Adipocyte (in vitro differentiated cells): ENCODE results near the gene GLP2R.

Experiments
- DNase-seq: peaks from one replicate; pipeline ENCODE4 v3.0.0-alpha.2; 2015; ENCODE audit warnings: low read depth
- H3K27me3 ChIP-seq: replicated peaks from 2 replicates; pipeline ENCODE4 v1.7.0; 2013; ENCODE audit warnings: mild to moderate bottlenecking, low read length, moderate library complexity; ENCODE audit not compliant: control insufficient read depth, insufficient read depth
- H3K36me3 ChIP-seq: 2 replicates; pipeline ENCODE4 v1.7.0; 2013; ENCODE audit warnings: low read length, mild to moderate bottlenecking, moderate library complexity; ENCODE audit not compliant: control insufficient read depth, insufficient read depth, severe bottlenecking
- H3K4me1 ChIP-seq: 2 replicates; pipeline ENCODE4 v1.7.0; 2013; ENCODE audit warnings: mild to moderate bottlenecking, low read length, moderate library complexity; ENCODE audit not compliant: control insufficient read depth, insufficient read depth
- H3K4me3 ChIP-seq: 2 replicates; pipeline ENCODE4 v1.7.0; 2013; ENCODE audit warnings: mild to moderate bottlenecking, low read length, moderate library complexity
- H3K9ac ChIP-seq: 2 replicates; pipeline ENCODE4 v1.7.0; 2013; ENCODE audit warnings: mild to moderate bottlenecking, low read length, moderate library complexity
- H3K9me3 ChIP-seq: 2 replicates; pipeline ENCODE4 v1.7.0; 2013; ENCODE audit warnings: mild to moderate bottlenecking, low read length, moderate library complexity; ENCODE audit not compliant: control insufficient read depth

The GLP2R gene

GRCh38 chr17:9929871-9930270 lies 104.1 kb downstream of the GLP2R start:
- Histone ChIP-seq H3K9ac (no peak overlapping the region), H3K36me3 (no peaks in the 10 kb centered on the region), H3K4me3 (no peak overlapping the region), H3K4me1 (peaks cover 31% of the 10 kb centered on the region), H3K9me3 (no peaks in the 10 kb centered on the region), H3K27me3 (no peaks in the 10 kb centered on the region)
- DNase-seq, result no peak

DNA sequence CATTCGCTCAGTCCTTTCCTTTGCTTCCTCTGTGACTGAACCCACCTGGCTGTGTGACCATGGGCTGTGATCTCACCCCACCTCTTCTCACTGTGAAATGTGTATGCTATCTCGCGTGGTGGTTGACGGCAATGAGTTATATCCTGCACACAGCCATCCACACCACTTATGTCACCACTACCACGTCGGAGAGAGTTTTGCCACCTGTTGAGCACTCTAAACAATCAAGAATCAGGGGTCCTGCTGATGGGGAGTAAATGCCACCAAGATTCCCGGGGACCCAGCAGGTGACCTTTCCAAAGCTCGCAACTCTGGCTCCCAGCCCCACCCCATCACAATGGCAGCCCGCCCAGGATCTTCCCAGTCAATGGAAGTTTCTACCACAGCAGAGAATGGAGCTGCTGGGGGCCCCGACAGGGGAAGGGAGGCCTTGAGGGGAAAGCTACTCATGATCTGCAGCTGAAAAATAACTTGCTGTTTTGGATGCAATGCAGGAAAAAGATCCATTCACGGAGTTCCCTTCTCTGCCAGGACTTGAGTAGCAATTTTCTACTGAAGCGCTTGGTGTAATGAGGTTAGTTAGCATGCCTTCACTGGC lies 105.5 kb downstream of the GLP2R start:
- Histone ChIP-seq H3K27me3 (no peaks in the 10 kb centered on the region), H3K36me3 (no peaks in the 10 kb centered on the region), H3K4me3 (no peak overlapping the region), H3K9ac (no peak overlapping the region), H3K9me3 (no peaks in the 10 kb centered on the region), H3K4me1 (peaks cover 42% of the 10 kb centered on the region)
- no peak for DNase-seq

DNA sequence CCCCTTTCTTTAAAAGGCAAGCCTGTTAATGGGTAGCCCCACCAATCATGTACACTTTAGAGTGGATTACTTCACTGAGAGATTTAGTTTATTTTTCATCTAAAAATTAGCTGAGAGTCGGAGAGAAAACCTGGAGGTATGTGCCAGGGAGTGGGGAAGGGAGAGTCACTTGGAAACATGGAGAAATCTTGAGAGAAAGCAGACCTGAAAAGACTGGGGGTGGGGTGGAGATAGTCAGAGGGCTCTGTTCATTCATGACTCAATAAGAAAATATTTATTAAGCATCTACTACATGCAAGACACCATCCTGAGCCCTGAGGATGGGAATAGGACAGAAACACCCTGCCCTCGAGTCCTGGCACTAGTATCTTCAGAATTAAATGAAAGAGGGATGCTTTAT lies 106.8 kb downstream of the GLP2R start:
- no peaks in the 10 kb centered on the region for H3K27me3 ChIP-seq
- no peak for DNase-seq
- no peaks in the 10 kb centered on the region for H3K36me3 ChIP-seq
- H3K9ac ChIP-seq, result no peak overlapping the region
- H3K4me1 ChIP-seq, result peaks cover 55% of the 10 kb centered on the region
- no peak overlapping the region for H3K4me3 ChIP-seq
- no peaks in the 10 kb centered on the region for H3K9me3 ChIP-seq

- Histone ChIP-seq H3K9ac (no peak overlapping the region), H3K4me3 (no peak overlapping the region), H3K4me1 (peaks cover 52% of the 10 kb centered on the region), H3K27me3 (no peaks in the 10 kb centered on the region), H3K9me3 (peaks cover 12% of the 10 kb centered on the region), H3K36me3 (peaks cover 3% of the 10 kb centered on the region)
- DNase-seq, result no peak
Measured at GRCh38 chr17:9934331-9934730, 108.6 kb downstream of the GLP2R start.

- Histone ChIP-seq H3K9me3 (peaks cover 12% of the 10 kb centered on the region), H3K4me1 (peaks cover 45% of the 10 kb centered on the region), H3K4me3 (no peak overlapping the region), H3K36me3 (peaks cover 3% of the 10 kb centered on the region), H3K9ac (no peak overlapping the region), H3K27me3 (no peaks in the 10 kb centered on the region)
- DNase-seq, result peak; percentile 9
Measured at GRCh38 chr17:9935408-9935807, 109.7 kb downstream of the GLP2R start.

DNA sequence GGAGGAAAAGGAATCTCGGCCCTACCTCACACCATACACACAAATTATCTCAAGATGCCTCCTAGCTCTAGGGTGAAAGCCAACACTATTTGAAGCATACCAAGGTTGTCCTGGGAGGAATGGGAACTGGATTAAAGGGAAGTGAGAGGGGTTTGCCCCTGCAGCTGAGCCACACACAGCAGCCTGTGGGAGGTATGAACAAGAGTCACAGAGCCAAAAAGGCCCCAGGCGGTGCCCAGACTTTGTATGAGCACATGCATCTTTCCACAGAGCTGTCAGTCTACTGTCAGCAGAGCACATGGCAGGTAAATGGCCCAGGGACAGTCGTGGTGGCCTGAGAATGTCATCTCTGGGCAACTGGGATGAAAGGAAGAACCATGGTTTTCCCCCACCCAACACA lies 110.4 kb downstream of the GLP2R start:
- H3K27me3 ChIP-seq, result no peaks in the 10 kb centered on the region
- DNase-seq, result no peak
- H3K36me3 ChIP-seq, result peaks cover 7% of the 10 kb centered on the region
- H3K4me3 ChIP-seq, result no peak overlapping the region
- H3K9ac ChIP-seq, result no peak overlapping the region
- peaks cover 12% of the 10 kb centered on the region for H3K9me3 ChIP-seq
- H3K4me1 ChIP-seq, result peaks cover 38% of the 10 kb centered on the region

GRCh38 chr17:9937241-9937761 lies 111.6 kb downstream of the GLP2R start:
- Histone ChIP-seq H3K36me3 (peaks cover 10% of the 10 kb centered on the region), H3K4me1 (peaks cover 32% of the 10 kb centered on the region), H3K4me3 (peak overlapping the region; percentile 43), H3K27me3 (no peaks in the 10 kb centered on the region), H3K9me3 (peaks cover 12% of the 10 kb centered on the region), H3K9ac (peak overlapping the region; percentile 15)
- DNase-seq, result peak; percentile 70

DNA sequence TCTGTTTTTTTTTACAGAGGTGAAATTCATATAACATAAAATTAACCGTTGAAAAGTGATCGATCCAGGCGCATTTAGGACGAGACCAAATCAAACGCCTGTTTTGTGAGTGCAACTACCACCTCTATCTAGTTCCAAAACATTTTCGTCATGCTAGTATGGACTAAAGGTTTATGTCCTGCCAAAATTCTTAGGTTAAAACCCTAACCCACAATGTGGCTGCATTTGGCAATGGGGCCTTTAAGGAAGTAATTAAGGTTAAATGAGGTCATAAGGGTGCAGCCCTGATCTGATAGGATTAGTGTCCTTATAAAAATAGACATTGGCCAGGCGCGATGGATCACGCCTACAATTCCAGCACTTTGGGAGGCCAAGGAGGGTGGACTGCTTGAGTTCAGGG lies 112.2 kb downstream of the GLP2R start:
- Histone ChIP-seq H3K9ac (peak overlapping the region; percentile 15), H3K4me1 (peaks cover 32% of the 10 kb centered on the region), H3K27me3 (no peaks in the 10 kb centered on the region), H3K9me3 (peaks cover 12% of the 10 kb centered on the region), H3K4me3 (no peak overlapping the region), H3K36me3 (peaks cover 16% of the 10 kb centered on the region)
- DNase-seq, result no peak

GRCh38 chr17:9938764-9939163 lies 113.0 kb downstream of the GLP2R start:
- Histone ChIP-seq H3K27me3 (no peaks in the 10 kb centered on the region), H3K4me3 (no peak overlapping the region), H3K9me3 (peaks cover 12% of the 10 kb centered on the region), H3K36me3 (peaks cover 18% of the 10 kb centered on the region), H3K9ac (no peak overlapping the region), H3K4me1 (peaks cover 32% of the 10 kb centered on the region)
- no peak for DNase-seq

- peaks cover 18% of the 10 kb centered on the region for H3K36me3 ChIP-seq
- H3K4me3 ChIP-seq, result no peak overlapping the region
- no peaks in the 10 kb centered on the region for H3K27me3 ChIP-seq
- H3K4me1 ChIP-seq, result peaks cover 21% of the 10 kb centered on the region
- no peak for DNase-seq
- peaks cover 12% of the 10 kb centered on the region for H3K9me3 ChIP-seq
- H3K9ac ChIP-seq, result no peak overlapping the region
Measured at GRCh38 chr17:9940841-9941240, 115.1 kb downstream of the GLP2R start.

DNA sequence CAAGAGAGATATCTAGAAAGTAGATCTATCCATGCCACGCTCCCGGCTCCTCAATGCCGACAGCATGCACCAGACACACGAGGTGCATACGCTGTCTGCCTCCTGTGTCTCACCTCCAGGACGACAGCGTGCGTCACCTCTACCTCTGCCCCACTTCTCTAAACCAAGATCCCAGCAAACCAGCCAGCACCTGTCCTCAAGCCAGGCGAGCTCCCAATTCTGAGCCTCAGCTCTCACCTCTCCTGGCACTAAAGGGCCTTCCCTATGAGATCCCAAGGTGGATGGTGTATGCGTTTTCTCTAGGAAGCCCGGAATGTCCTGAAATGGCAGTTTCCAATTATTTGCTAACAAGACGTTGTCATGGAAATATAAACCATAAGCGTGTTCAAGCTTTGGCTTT lies 115.6 kb downstream of the GLP2R start:
- H3K36me3 ChIP-seq, result peaks cover 21% of the 10 kb centered on the region
- H3K9ac ChIP-seq, result no peak overlapping the region
- no peaks in the 10 kb centered on the region for H3K27me3 ChIP-seq
- H3K9me3 ChIP-seq, result peaks cover 12% of the 10 kb centered on the region
- no peak overlapping the region for H3K4me3 ChIP-seq
- no peak for DNase-seq
- H3K4me1 ChIP-seq, result peaks cover 17% of the 10 kb centered on the region
